HUDEP-2 (cell line): Measurements from ENCODE around the gene NPDC1.

Source experiments
- DNase-seq, 76 experiments: peaks; one replicate each; lab custom pipeline; 2025; ENCODE audit not compliant: unreplicated experiment in 76 of 76; lab: John Stamatoyannopoulos, UW

NPDC1 gene

GRCh38 chr9:136997371-136997770, 48.6 kb downstream of the NPDC1 start:
- no peak for DNase-seq

GRCh38 chr9:136996361-136997292, 49.4 kb downstream of the NPDC1 start, which contains the start of gene CLIC3:
Gene CLIC3 (minus strand): TSS chr9:136996568. CDS start chr9:136996543, 25 bp downstream.
- DNase-seq = peak in 40 of 76 experiments; percentile 10 to 56 (median 30)

DNA sequence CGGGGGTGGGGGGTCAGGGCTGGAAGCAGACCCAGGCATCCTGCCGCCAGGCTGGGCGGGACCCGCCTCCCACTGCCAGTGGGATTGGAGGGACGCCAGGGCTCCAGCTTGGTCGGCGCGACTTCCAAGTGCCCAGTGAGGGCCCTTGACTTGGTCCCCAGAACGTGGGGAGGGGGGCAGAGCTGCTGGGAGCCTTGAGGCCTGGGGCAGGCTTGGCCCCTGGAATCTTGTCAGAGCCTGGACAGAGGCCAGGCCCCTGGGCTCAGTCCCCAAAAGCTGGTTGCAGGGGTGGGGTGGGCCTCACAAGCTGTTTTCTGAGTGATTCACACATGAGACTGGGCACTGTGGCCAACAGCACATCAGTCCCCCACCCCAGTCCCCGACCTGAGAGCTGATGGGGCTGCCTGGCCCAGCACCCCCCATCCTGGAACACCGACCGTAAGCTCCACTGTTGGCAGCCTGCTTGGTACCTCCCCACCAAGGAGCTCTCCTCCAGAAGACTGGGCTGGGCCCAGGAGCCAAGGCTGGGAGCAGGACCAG, 50.1 kb downstream of the NPDC1 start:
- peak in 33 of 76 experiments; percentile 8 to 59 (median 27) for DNase-seq

- DNase-seq = no peak
These were observed 50.6 kb downstream of the NPDC1 start for GRCh38 chr9:136995362-136995761.

DNA sequence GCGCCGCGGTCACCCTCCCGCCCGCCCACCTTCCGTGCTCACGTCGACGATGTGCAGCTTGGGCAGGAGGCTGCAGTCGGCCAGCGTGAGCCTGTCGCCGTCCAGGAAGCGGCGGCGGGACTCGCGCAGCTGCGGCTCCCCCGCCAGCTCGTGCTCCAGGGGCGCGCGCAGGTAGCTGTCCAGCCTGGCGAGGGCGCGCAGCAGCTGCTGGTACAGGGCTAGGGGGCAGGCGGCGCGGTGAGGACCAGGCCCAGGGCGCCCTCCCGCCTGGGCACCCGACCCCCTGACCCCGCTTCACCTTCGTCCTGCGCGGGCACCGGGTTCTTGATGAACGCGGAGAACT, 51.1 kb downstream of the NPDC1 start:
- no peak for DNase-seq

- no peak for DNase-seq
These were observed 51.6 kb downstream of the NPDC1 start for GRCh38 chr9:136994180-136994887.

GRCh38 chr9:136992819-136993369, 53.1 kb downstream of the NPDC1 start:
- DNase-seq = no peak

DNA sequence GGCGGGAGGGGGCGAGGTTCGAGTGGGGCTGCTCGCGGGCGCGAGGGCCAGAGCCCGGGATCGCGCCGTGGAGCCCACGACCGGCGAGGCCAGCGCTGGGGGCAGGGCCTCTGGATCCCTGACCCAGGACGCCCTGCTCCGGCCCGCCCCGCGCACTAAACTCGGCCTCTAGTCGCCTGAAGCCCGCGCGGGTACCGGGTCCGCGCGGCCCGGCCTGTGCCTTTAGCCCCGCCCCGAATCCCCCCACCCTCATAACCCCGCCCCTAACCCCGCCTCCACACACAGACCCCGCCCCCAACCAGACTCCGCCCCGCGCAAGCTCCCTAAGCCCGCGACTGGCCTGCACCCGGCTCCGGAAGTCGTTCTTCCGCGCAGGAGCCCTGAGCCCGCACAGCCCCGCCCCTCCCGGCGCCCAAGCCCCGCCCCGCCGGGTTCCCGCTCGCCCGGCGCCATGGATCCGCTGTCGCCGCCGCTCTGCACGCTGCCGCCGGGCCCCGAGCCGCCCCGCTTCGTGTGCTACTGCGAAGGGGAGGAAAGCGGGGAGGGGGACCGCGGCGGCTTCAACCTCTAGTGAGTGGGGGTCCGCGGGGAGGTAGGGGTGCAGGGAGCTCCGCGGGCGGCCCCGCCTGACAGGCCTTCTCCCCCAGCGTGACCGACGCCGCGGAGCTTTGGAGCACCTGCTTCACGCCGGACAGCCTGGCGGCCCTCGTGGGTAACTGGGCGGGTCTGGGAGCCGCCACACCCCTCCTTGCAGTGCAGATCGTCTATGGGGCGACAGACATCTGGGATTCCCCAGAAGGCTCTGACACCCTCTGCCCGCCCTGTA, 53.8 kb downstream of the NPDC1 start, which contains the start of gene PAXX:
TSS of gene PAXX (plus strand) at position 430 of the 826 bp plus-strand sequence. CDS start at position 452, 22 bp downstream.
- DNase-seq = peak in 74 of 76 experiments; percentile 24 to 94 (median 82)

GRCh38 chr9:136990242-136990911, 55.6 kb downstream of the NPDC1 start:
- no peak for DNase-seq
